ENCODE data around the gene LGALS4. TPM values are rescaled to one million over a fixed set of nuclear protein-coding genes. Genes with fewer than 3 reads are reported as not detected.
"Not testable (repeated sequence)": the region's sequence is repeated elsewhere in the genome, so short reads cannot be mapped to it uniquely, and the experiment has no call there.

Gene LGALS4, protein sequence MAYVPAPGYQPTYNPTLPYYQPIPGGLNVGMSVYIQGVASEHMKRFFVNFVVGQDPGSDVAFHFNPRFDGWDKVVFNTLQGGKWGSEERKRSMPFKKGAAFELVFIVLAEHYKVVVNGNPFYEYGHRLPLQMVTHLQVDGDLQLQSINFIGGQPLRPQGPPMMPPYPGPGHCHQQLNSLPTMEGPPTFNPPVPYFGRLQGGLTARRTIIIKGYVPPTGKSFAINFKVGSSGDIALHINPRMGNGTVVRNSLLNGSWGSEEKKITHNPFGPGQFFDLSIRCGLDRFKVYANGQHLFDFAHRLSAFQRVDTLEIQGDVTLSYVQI
- 0.36 TPM for polyA plus RNA-seq (2013, experiment 1 of 2)
- 0.42 TPM for polyA plus RNA-seq (2013, experiment 2 of 2)

DNA sequence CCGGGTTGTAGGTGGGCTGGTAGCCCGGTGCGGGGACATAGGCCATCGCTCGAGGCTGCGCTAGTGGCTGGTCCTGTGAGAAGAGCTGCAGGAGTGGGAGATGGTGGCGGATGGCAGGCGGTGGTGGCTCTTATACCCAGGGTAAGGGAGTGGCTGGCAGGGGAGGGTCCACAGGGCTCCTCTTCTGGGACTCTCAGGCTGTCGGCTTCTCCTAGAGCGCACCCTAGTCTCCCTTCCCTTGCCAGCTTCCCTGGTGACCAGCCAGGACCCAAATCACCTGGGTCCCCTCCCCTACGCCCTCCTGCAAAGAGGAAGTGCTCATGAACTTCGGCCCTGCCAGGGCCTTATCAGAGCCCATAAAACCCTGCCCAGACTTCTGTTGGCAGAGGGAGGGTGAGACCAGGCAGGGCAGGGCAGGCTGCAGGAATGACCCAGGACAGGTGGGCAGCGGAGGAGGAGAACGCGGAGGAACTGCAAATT lies at the start of gene LGALS4:
Gene LGALS4 (minus strand): TSS at position 105 of the 480 bp plus-strand sequence. CDS start 59 bp downstream, at position 46.
- Histone ChIP-seq H3K27ac (replicated peaks; ENCODE audit: low read length) (no peak within 1 kb of the TSS), H4K8ac (ENCODE audit: low read depth, low read length) (no peak within 1 kb of the TSS), H2AFZ (ENCODE audit: low read length) (no peak within 1 kb of the TSS), H3K23ac (ENCODE audit: low read depth, low read length, poor library complexity) (no peak within 1 kb of the TSS), H3K14ac (ENCODE audit: low read length) (peak within 1 kb of the TSS; percentile 38), H3K9ac (ENCODE audit: low read depth, low read length, poor library complexity) (peak within 1 kb of the TSS; percentile 12), H2BK12ac (ENCODE audit: low read length) (no peak within 1 kb of the TSS), H3K9me3 (replicated peaks in 1 of 2; ENCODE audit: control insufficient read depth in 2 of 2, insufficient read depth in 1 of 2, low read depth in 1 of 2, low read length in 2 of 2) (peaks cover 0 to 1% of the 10 kb centered on the region in 2 donors), H3K79me1 (ENCODE audit: low read depth, low read length) (no peaks in the 10 kb centered on the region), H2BK15ac (ENCODE audit: low read length) (peak within 1 kb of the TSS; percentile 94), H3K4me1 (ENCODE audit: control insufficient read depth in 2 of 2, insufficient read depth in 1 of 2, low read depth in 1 of 2, low read length in 2 of 2) (no peaks in the 10 kb centered on the region), H2BK120ac (ENCODE audit: low read depth, low read length) (no peak within 1 kb of the TSS), H3K36me3 (replicated peaks in 1 of 2; ENCODE audit: control insufficient read depth in 2 of 2, insufficient read depth in 2 of 2, low read length in 2 of 2) (peaks cover 19 to 24% of the 10 kb centered on the region in 2 donors), H4K91ac (ENCODE audit: low read depth, low read length, poor library complexity) (no peak within 1 kb of the TSS), H3K18ac (ENCODE audit: low read length) (peak within 1 kb of the TSS; percentile 76), H2BK5ac (ENCODE audit: low read length) (no peak within 1 kb of the TSS), H3K4me3 (ENCODE audit: low read length in 2 of 2) (no peak within 1 kb of the TSS), H2AK5ac (ENCODE audit: low read depth, low read length) (peak within 1 kb of the TSS; percentile 46), H3K4me2 (ENCODE audit: insufficient read depth, low read length, poor library complexity, severe bottlenecking) (no peak within 1 kb of the TSS), H3K27me3 (ENCODE audit: control insufficient read depth in 3 of 3, insufficient read depth in 3 of 3, low read depth in 1 of 3, low read length in 3 of 3) (no peaks in the 10 kb centered on the region), H3K4ac (ENCODE audit: low read length) (no peak within 1 kb of the TSS)
- no peak for DNase-seq (ENCODE audit: low spot score)
- WGBS, 2 donors (ENCODE audit: extremely low coverage in 2 of 2, insufficient read length in 2 of 2, insufficient replicate concordance in 1 of 2): no CpG with 5 or more reads among the region's 15 CpGs

DNA sequence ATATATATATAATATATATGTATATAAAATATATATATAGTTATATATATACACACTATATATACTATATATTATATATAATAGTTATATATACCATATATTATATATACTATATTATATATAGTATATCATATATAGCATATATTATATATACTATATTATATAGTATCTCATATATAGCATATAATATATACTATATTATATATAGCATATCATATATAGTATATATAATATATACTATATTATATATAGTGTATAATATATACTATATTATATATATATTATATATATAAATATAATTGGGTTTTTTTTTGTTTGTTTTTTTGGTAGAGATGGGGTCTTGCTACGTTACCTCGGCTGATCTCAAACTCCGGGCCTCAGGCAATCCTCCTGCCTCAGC lies 48.6 kb upstream of the LGALS4 start:
- H3K4me2 ChIP-seq (ENCODE audit: insufficient read depth, low read length, poor library complexity, severe bottlenecking): no peak overlapping the region
- H3K36me3 ChIP-seq (replicated peaks in 1 of 2; ENCODE audit: control insufficient read depth in 2 of 2, insufficient read depth in 2 of 2, low read length in 2 of 2): no peaks in the 10 kb centered on the region
- H2BK5ac ChIP-seq (ENCODE audit: low read length): no peak overlapping the region
- H3K18ac ChIP-seq (ENCODE audit: low read length): no peak overlapping the region
- no peaks in the 10 kb centered on the region for H3K27me3 ChIP-seq (ENCODE audit: control insufficient read depth in 3 of 3, insufficient read depth in 3 of 3, low read depth in 1 of 3, low read length in 3 of 3)
- H2BK12ac ChIP-seq (ENCODE audit: low read length): no peak overlapping the region
- no peak overlapping the region for H2AFZ ChIP-seq (ENCODE audit: low read length)
- no CpG with 5 or more reads among the region's 3 CpGs for WGBS, 2 donors (ENCODE audit: extremely low coverage in 2 of 2, insufficient read length in 2 of 2, insufficient replicate concordance in 1 of 2)
- peaks cover 0 to 6% of the 10 kb centered on the region in 2 donors for H3K9me3 ChIP-seq (replicated peaks in 1 of 2; ENCODE audit: control insufficient read depth in 2 of 2, insufficient read depth in 1 of 2, low read depth in 1 of 2, low read length in 2 of 2)
- H2BK15ac ChIP-seq (ENCODE audit: low read length): no peak overlapping the region
- no peak for DNase-seq (ENCODE audit: low spot score)
- H2BK120ac ChIP-seq (ENCODE audit: low read depth, low read length): no peak overlapping the region
- H3K79me1 ChIP-seq (ENCODE audit: low read depth, low read length): no peaks in the 10 kb centered on the region
- H3K4me1 ChIP-seq (ENCODE audit: control insufficient read depth in 2 of 2, insufficient read depth in 1 of 2, low read depth in 1 of 2, low read length in 2 of 2): peaks cover 0 to 2% of the 10 kb centered on the region in 2 donors
- H2AK5ac ChIP-seq (ENCODE audit: low read depth, low read length): no peak overlapping the region
- H3K23ac ChIP-seq (ENCODE audit: low read depth, low read length, poor library complexity): no peak overlapping the region
- H3K14ac ChIP-seq (ENCODE audit: low read length): no peak overlapping the region
- no peak overlapping the region for H3K4me3 ChIP-seq (ENCODE audit: low read length in 2 of 2)
- no peak overlapping the region for H3K27ac ChIP-seq (replicated peaks; ENCODE audit: low read length)
- H4K8ac ChIP-seq (ENCODE audit: low read depth, low read length): no peak overlapping the region
- no peak overlapping the region for H4K91ac ChIP-seq (ENCODE audit: low read depth, low read length, poor library complexity)
- no peak overlapping the region for H3K9ac ChIP-seq (ENCODE audit: low read depth, low read length, poor library complexity)
- no peak overlapping the region for H3K4ac ChIP-seq (ENCODE audit: low read length)

DNA sequence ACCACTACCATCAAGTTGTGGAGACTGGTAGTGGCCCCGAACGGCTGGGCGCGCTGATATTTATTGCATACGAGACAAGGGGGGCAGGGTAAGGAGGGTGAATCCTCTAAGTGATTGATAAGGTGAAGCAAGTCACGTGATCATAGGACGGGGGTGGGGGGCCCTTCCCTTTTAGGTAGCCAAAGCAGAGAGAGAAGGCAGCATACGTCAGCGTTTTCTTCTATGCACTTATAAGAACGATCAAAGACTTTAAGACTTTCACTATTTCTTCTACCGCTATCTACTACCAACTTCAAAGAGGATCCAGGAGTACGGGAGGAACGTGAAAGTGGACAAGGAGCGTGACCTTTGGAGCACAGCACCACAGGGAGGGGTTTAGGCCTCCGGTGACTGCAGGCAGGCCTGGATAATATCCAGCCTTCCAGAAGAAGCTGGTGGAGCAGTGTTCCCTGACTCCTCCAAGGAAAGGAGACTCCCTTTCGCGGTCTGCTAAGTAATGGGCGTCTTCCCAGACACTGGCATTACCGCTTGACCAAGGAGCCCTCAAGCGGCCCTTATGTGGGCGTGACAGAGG lies 47.0 kb upstream of the LGALS4 start:
- not testable (repeated sequence) for H3K9me3 ChIP-seq (replicated peaks in 1 of 2; ENCODE audit: control insufficient read depth in 2 of 2, insufficient read depth in 1 of 2, low read depth in 1 of 2, low read length in 2 of 2); DNase-seq (ENCODE audit: low spot score); H3K27ac ChIP-seq (replicated peaks; ENCODE audit: low read length)

DNA sequence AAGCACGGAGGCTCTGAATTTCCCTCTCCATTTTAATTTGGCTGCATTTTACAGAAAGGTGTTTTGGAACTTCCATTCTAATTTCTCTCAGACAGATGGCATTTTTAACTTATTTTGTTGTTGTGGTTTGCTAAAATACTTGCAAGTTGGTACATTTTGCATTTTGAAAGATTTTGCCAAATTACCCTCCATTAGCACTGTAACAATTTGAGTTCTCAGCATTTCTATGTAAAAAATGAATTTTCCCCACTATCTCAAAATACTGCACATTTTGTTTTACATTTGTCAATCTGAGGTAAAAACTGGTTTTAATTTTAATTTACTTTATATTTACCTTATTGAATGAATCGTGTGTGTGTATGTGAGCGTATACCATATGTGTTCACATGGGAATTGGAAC lies 44.1 kb upstream of the LGALS4 start:
- no peaks in the 10 kb centered on the region for H3K79me1 ChIP-seq (ENCODE audit: low read depth, low read length)
- WGBS, 2 donors (ENCODE audit: extremely low coverage in 2 of 2, insufficient read length in 2 of 2, insufficient replicate concordance in 1 of 2): no CpG with 5 or more reads among the region's 3 CpGs
- H4K8ac ChIP-seq (ENCODE audit: low read depth, low read length): no peak overlapping the region
- no peak overlapping the region for H2BK5ac ChIP-seq (ENCODE audit: low read length)
- no peaks in the 10 kb centered on the region for H3K27me3 ChIP-seq (ENCODE audit: control insufficient read depth in 3 of 3, insufficient read depth in 3 of 3, low read depth in 1 of 3, low read length in 3 of 3)
- no peak overlapping the region for H3K14ac ChIP-seq (ENCODE audit: low read length)
- H3K4ac ChIP-seq (ENCODE audit: low read length): no peak overlapping the region
- no peak overlapping the region for H2BK15ac ChIP-seq (ENCODE audit: low read length)
- no peak overlapping the region for H2BK120ac ChIP-seq (ENCODE audit: low read depth, low read length)
- H3K9ac ChIP-seq (ENCODE audit: low read depth, low read length, poor library complexity): no peak overlapping the region
- no peak overlapping the region for H2AFZ ChIP-seq (ENCODE audit: low read length)
- H3K9me3 ChIP-seq (replicated peaks in 1 of 2; ENCODE audit: control insufficient read depth in 2 of 2, insufficient read depth in 1 of 2, low read depth in 1 of 2, low read length in 2 of 2): peaks cover 0 to 6% of the 10 kb centered on the region in 2 donors
- H3K4me2 ChIP-seq (ENCODE audit: insufficient read depth, low read length, poor library complexity, severe bottlenecking): no peak overlapping the region
- no peak overlapping the region for H3K27ac ChIP-seq (replicated peaks; ENCODE audit: low read length)
- no peak overlapping the region for H2BK12ac ChIP-seq (ENCODE audit: low read length)
- no peak for DNase-seq (ENCODE audit: low spot score)
- H3K4me3 ChIP-seq (ENCODE audit: low read length in 2 of 2): no peak overlapping the region
- H4K91ac ChIP-seq (ENCODE audit: low read depth, low read length, poor library complexity): no peak overlapping the region
- no peak overlapping the region for H3K18ac ChIP-seq (ENCODE audit: low read length)
- peaks cover 0 to 6% of the 10 kb centered on the region in 2 donors for H3K4me1 ChIP-seq (ENCODE audit: control insufficient read depth in 2 of 2, insufficient read depth in 1 of 2, low read depth in 1 of 2, low read length in 2 of 2)
- H2AK5ac ChIP-seq (ENCODE audit: low read depth, low read length): no peak overlapping the region
- no peaks in the 10 kb centered on the region for H3K36me3 ChIP-seq (replicated peaks in 1 of 2; ENCODE audit: control insufficient read depth in 2 of 2, insufficient read depth in 2 of 2, low read length in 2 of 2)
- H3K23ac ChIP-seq (ENCODE audit: low read depth, low read length, poor library complexity): no peak overlapping the region

More for the DNA sequence above, 47.0 kb upstream of the LGALS4 start:
- H3K4me3 ChIP-seq (ENCODE audit: low read length in 2 of 2); H3K23ac ChIP-seq (ENCODE audit: low read depth, low read length, poor library complexity); H3K14ac ChIP-seq (ENCODE audit: low read length); H3K4ac ChIP-seq (ENCODE audit: low read length); H3K4me1 ChIP-seq (ENCODE audit: control insufficient read depth in 2 of 2, insufficient read depth in 1 of 2, low read depth in 1 of 2, low read length in 2 of 2); H2AK5ac ChIP-seq (ENCODE audit: low read depth, low read length); H3K79me1 ChIP-seq (ENCODE audit: low read depth, low read length); H3K36me3 ChIP-seq (replicated peaks in 1 of 2; ENCODE audit: control insufficient read depth in 2 of 2, insufficient read depth in 2 of 2, low read length in 2 of 2); H2BK5ac ChIP-seq (ENCODE audit: low read length); H3K9ac ChIP-seq (ENCODE audit: low read depth, low read length, poor library complexity); H4K91ac ChIP-seq (ENCODE audit: low read depth, low read length, poor library complexity); H3K18ac ChIP-seq (ENCODE audit: low read length); H2BK120ac ChIP-seq (ENCODE audit: low read depth, low read length); H3K4me2 ChIP-seq (ENCODE audit: insufficient read depth, low read length, poor library complexity, severe bottlenecking); H4K8ac ChIP-seq (ENCODE audit: low read depth, low read length); H2BK15ac ChIP-seq (ENCODE audit: low read length); H3K27me3 ChIP-seq (ENCODE audit: control insufficient read depth in 3 of 3, insufficient read depth in 3 of 3, low read depth in 1 of 3, low read length in 3 of 3); H2BK12ac ChIP-seq (ENCODE audit: low read length): not testable (repeated sequence)
- no CpG with 5 or more reads among the region's 21 CpGs for WGBS, 2 donors (ENCODE audit: extremely low coverage in 2 of 2, insufficient read length in 2 of 2, insufficient replicate concordance in 1 of 2)
- peak overlapping the region; percentile 40 for H2AFZ ChIP-seq (ENCODE audit: low read length)
